ENCODE measurements around the gene ATRNL1. TPM values are rescaled to one million over a fixed set of nuclear protein-coding genes. Genes with fewer than 3 reads are reported as not detected.
"Not testable (repeated sequence)": the region's sequence is repeated elsewhere in the genome, so short reads cannot be mapped to it uniquely, and the experiment has no call there.

Gene ATRNL1
- total RNA-seq, 1 donor from 2014 or later: 24.2 TPM

DNA sequence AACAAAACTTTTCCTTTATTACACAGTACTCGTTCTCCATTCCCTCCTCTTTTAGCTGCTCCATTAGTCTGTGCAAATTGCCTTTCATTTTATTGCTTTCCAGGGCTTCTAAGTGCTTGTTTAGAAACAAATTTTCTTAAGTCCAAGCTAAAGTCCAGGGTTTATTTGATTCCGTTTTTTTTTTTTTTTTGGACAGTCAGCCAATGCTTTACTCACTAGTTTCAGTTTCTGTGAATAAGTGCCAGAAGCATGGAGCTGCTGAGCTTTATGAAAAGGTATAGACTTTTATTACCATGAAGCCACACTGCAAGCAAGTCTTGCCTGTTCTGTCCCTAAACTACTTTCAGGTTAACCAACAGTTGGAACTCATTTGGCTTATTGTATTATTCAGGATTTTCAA lies 724.8 kb downstream of the ATRNL1 start:
- no peak for DNase-seq (ENCODE audit: low spot score, unreplicated experiment)
- Mint-ChIP-seq H3K27ac (peak overlapping the region; percentile 81), H3K36me3 (ENCODE audit: insufficient read depth) (no peaks in the 10 kb centered on the region), H3K4me3 (ENCODE audit: low read depth) (no peak overlapping the region), H3K4me1 (ENCODE audit: low read depth) (no peaks in the 10 kb centered on the region), H3K27me3 (no peaks in the 10 kb centered on the region), H3K9me3 (ENCODE audit: low read depth) (peaks cover 11% of the 10 kb centered on the region)
- TF ChIP-seq, protein P1, sequence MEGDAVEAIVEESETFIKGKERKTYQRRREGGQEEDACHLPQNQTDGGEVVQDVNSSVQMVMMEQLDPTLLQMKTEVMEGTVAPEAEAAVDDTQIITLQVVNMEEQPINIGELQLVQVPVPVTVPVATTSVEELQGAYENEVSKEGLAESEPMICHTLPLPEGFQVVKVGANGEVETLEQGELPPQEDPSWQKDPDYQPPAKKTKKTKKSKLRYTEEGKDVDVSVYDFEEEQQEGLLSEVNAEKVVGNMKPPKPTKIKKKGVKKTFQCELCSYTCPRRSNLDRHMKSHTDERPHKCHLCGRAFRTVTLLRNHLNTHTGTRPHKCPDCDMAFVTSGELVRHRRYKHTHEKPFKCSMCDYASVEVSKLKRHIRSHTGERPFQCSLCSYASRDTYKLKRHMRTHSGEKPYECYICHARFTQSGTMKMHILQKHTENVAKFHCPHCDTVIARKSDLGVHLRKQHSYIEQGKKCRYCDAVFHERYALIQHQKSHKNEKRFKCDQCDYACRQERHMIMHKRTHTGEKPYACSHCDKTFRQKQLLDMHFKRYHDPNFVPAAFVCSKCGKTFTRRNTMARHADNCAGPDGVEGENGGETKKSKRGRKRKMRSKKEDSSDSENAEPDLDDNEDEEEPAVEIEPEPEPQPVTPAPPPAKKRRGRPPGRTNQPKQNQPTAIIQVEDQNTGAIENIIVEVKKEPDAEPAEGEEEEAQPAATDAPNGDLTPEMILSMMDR (IDR thresholded peaks at IDR 0.05; ENCODE audit: unreplicated experiment): no peak

DNA sequence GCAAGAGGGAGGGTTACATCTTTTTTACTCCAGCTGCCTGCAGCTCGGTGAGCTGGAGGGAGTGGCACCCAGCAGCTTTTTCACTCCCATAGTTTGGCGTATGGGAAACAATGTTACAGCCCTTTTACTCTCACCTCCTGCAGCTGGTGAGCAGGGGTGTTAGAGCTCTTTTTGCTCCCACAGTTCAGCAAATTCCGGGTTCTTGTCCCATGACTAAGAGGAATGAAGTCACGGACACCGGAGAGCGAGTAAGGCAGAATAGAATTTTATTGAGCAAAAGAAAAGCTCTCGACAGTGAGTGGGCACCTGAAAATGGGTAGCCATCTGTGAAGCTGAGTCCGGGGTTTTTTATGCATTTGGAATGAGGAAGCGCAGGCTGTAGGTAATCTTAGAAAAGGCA lies 733.2 kb downstream of the ATRNL1 start:
- Mint-ChIP-seq H3K27ac (no peak overlapping the region), H3K4me1 (ENCODE audit: low read depth) (no peaks in the 10 kb centered on the region), H3K27me3 (no peaks in the 10 kb centered on the region), H3K4me3 (ENCODE audit: low read depth) (no peak overlapping the region), H3K36me3 (ENCODE audit: insufficient read depth) (no peaks in the 10 kb centered on the region), H3K9me3 (ENCODE audit: low read depth) (peaks cover 13% of the 10 kb centered on the region)
- no peak for DNase-seq (ENCODE audit: low spot score, unreplicated experiment)
- TF ChIP-seq, protein P1 (IDR thresholded peaks at IDR 0.05; ENCODE audit: unreplicated experiment): no peak

DNA sequence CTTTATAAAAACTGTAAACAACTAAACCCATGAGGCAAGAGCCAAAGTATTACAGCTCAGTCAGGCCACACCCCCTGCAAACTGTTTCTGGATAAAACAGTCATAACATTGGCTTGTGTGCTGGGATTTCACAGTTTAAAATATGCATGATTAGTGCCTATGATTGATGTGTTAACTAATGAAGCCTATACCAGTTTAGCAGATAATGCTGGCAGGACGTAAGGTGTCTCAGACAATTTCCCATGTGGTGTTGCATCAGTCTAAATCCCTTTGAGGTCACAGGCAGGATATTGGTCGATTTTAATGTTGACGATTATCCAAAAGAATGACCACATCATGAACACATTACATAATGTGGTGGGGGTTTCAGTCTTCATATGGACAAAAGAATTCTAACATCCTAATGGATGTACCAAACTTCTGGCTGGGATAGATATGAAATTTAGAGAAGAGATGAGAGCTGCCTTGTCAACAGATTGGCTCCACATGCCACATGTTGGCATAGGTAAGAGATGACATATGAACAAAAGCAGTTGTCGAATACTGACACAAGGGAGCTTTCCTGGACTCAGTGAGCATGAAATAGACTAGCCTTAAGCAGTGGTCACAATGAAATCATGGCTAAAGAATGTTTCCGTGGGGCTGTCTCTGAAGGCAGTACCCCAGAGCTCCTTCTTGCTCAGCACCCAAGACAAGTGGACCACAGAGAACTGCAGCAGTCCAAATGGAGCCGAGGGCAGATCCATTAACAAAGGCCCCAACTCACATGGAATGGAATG lies 734.3 kb downstream of the ATRNL1 start:
- TF ChIP-seq, protein P1 (IDR thresholded peaks at IDR 0.05; ENCODE audit: unreplicated experiment): no peak
- no peak for DNase-seq (ENCODE audit: low spot score, unreplicated experiment)
- Mint-ChIP-seq H3K9me3 (ENCODE audit: low read depth) (peaks cover 5% of the 10 kb centered on the region), H3K27ac (no peak overlapping the region), H3K4me1 (ENCODE audit: low read depth) (no peaks in the 10 kb centered on the region), H3K27me3 (no peaks in the 10 kb centered on the region), H3K4me3 (ENCODE audit: low read depth) (no peak overlapping the region), H3K36me3 (ENCODE audit: insufficient read depth) (no peaks in the 10 kb centered on the region)

DNA sequence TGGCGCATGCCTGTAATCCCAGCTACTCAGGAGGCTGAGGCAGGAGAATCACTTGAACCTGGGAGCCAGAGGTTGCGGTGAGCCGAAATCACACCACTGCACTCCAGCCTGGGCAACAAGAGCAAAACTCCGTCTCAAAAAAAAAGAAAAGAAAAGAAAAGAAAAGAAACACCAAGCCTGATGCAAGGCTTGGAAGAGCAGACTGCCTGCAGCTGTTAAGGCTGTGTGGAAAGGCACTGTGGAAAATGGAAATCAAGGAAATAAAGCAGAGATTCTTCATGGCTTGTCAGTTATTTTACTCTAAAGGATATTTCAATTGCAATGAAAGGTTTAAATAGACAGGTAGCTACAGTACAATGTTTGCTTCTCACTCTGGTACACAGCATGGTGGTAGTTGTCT lies 735.0 kb downstream of the ATRNL1 start:
- H3K27me3 Mint-ChIP-seq, H3K27ac Mint-ChIP-seq: not testable (repeated sequence)

DNA sequence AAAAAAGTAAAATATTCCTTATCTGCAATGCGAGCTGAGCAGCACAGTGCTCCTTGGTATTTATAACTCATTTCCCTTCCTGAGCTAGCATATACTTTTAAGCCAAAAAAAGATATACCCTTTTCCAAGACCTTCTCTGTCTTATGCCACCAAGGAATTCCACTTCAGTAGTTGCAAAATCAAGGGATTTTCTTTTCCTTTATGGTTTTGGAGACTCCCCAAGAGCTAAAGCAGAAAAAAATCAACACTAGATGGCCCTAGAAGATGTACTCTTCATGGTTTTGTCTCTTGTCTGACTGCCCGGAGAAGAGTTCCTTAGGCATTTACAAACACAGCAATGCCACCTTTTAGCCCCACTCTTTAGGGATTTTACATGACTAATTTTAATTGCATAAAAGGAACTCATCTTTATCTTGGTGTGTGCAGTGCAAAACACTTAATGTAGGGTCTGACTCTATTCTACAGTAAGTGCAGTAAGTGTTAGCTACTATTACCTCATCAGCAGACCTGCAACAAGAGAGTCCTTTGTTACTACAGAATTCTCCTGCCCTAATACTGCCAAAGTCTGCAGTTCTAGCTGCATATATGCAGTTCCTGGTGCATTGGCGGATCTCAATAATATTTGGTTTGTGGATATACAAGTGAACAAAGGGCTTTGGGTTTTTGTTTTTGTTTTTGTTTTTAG lies 736.5 kb downstream of the ATRNL1 start:
- no peak overlapping the region for H3K27ac Mint-ChIP-seq

More for the DNA sequence above, 735.0 kb downstream of the ATRNL1 start:
- not testable (repeated sequence) for DNase-seq (ENCODE audit: low spot score, unreplicated experiment); H3K4me1 Mint-ChIP-seq (ENCODE audit: low read depth); H3K9me3 Mint-ChIP-seq (ENCODE audit: low read depth); H3K36me3 Mint-ChIP-seq (ENCODE audit: insufficient read depth); H3K4me3 Mint-ChIP-seq (ENCODE audit: low read depth)

More for the DNA sequence above, 736.5 kb downstream of the ATRNL1 start:
- no peaks in the 10 kb centered on the region for H3K9me3 Mint-ChIP-seq (ENCODE audit: low read depth)
- H3K27me3 Mint-ChIP-seq: no peaks in the 10 kb centered on the region
- no peaks in the 10 kb centered on the region for H3K36me3 Mint-ChIP-seq (ENCODE audit: insufficient read depth)
- TF ChIP-seq, protein P1 (IDR thresholded peaks at IDR 0.05; ENCODE audit: unreplicated experiment): no peak
- H3K4me3 Mint-ChIP-seq (ENCODE audit: low read depth): no peak overlapping the region
- DNase-seq (ENCODE audit: low spot score, unreplicated experiment): no peak
- no peaks in the 10 kb centered on the region for H3K4me1 Mint-ChIP-seq (ENCODE audit: low read depth)
